ENCODE measurements around the gene OR10AD1. TPM values are rescaled to one million over a fixed set of nuclear protein-coding genes. Genes with fewer than 3 reads are reported as not detected.
"Not testable (repeated sequence)": the region's sequence is repeated elsewhere in the genome, so short reads cannot be mapped to it uniquely, and the experiment has no call there.

Gene OR10AD1
- total RNA-seq, 4 donors from 2014 or later, result not detected

GRCh38 chr12:48160046-48160445 lies 43.0 kb downstream of the OR10AD1 start:
- Histone ChIP-seq H3K4me1 (peaks cover 0 to 10% (median 3%) of the 10 kb centered on the region in 4 donors), H3K36me3 (no peaks in the 10 kb centered on the region), H3K27me3 (no peaks in the 10 kb centered on the region), H3K4me3 (no peak overlapping the region), H3K27ac (no peak overlapping the region), H3K9me3 (no peaks in the 10 kb centered on the region)
- no peak for DNase-seq
- TF ChIP-seq CTCF (IDR thresholded peaks at IDR 0.05), result no peak
- no peak for TF ChIP-seq POLR2A (IDR thresholded peaks at IDR 0.05)

- H3K36me3 ChIP-seq, result peaks cover 0 to 9% (median 0%) of the 10 kb centered on the region in 3 donors
- H3K4me3 ChIP-seq, result peak overlapping the region; percentile 60 to 95 (median 84)
- peak overlapping the region; percentile 82 to 89 (median 88) for H3K27ac ChIP-seq
- peaks cover 0 to 10% (median 3%) of the 10 kb centered on the region in 4 donors for H3K4me1 ChIP-seq
- H3K9me3 ChIP-seq, result no peaks in the 10 kb centered on the region
- no peak for DNase-seq
- TF ChIP-seq CTCF (IDR thresholded peaks at IDR 0.05) (no peak), POLR2A (IDR thresholded peaks at IDR 0.05) (no peak)
- H3K27me3 ChIP-seq, result no peaks in the 10 kb centered on the region
Measured at GRCh38 chr12:48157889-48158370, 45.2 kb downstream of the OR10AD1 start.

GRCh38 chr12:48157018-48157888 lies 45.8 kb downstream of the OR10AD1 start, which contains the start of gene ASB8:
ASB8 (minus strand) TSS chr12:48157515; CDS start chr12:48153496, 4,019 bp downstream.
- Histone ChIP-seq H3K27me3 (no peaks in the 10 kb centered on the region), H3K36me3 (peaks cover 0 to 16% (median 0%) of the 10 kb centered on the region in 3 donors), H3K27ac (peak within 1 kb of the TSS; percentile 82 to 89 (median 88)), H3K4me3 (peak within 1 kb of the TSS; percentile 60 to 95 (median 84)), H3K4me1 (peaks cover 0 to 10% (median 3%) of the 10 kb centered on the region in 4 donors), H3K9me3 (no peaks in the 10 kb centered on the region)
- DNase-seq, result peak; percentile 98 to 100 (median 99)
- peak; percentile 27 to 47 for TF ChIP-seq POLR2A (IDR thresholded peaks at IDR 0.05)
- peak in 5 of 6 experiments; percentile 39 to 69 (median 59) for TF ChIP-seq CTCF (IDR thresholded peaks at IDR 0.05)

- H3K27me3 ChIP-seq, result no peaks in the 10 kb centered on the region
- DNase-seq, result no peak
- peaks cover 0 to 10% (median 3%) of the 10 kb centered on the region in 4 donors for H3K4me1 ChIP-seq
- TF ChIP-seq POLR2A (IDR thresholded peaks at IDR 0.05), result no peak
- TF ChIP-seq CTCF (IDR thresholded peaks at IDR 0.05), result no peak
- H3K36me3 ChIP-seq, result peaks cover 0 to 22% (median 0%) of the 10 kb centered on the region in 3 donors
- peak overlapping the region; percentile 60 to 95 (median 84) for H3K4me3 ChIP-seq
- no peaks in the 10 kb centered on the region for H3K9me3 ChIP-seq
- H3K27ac ChIP-seq, result peak overlapping the region; percentile 82 to 89 (median 88)
Measured at GRCh38 chr12:48156652-48157017, 46.5 kb downstream of the OR10AD1 start.

GRCh38 chr12:48155786-48156185 lies 47.3 kb downstream of the OR10AD1 start:
- not testable (repeated sequence) for H3K4me1 ChIP-seq, H3K9me3 ChIP-seq, H3K27me3 ChIP-seq, DNase-seq, H3K27ac ChIP-seq, H3K4me3 ChIP-seq
- H3K36me3 ChIP-seq, result peaks cover 0 to 31% (median 0%) of the 10 kb centered on the region in 3 donors

Other genes starting within 250 kb of the OR10AD1 start
- gene TMEM106C, start 239.7 kb downstream of the OR10AD1 start, total RNA-seq, result 100 to 1,000 TPM in 3 of 4 donors, 10 to 100 TPM in 1; 80.9 to 326 (median 241) TPM
- 1 to 10 TPM in 1 of 4 donors, under 1 TPM in 2, not detected in 1; 0.18 to 6.6 (median 0.27) TPM for gene COL2A1, start 198.8 kb downstream of the OR10AD1 start, total RNA-seq
- 10 to 100 TPM; 11.0 to 37.1 (median 16.9) TPM for gene SENP1, start 97.2 kb downstream of the OR10AD1 start, total RNA-seq
- gene PFKM, start 83.9 kb downstream of the OR10AD1 start, total RNA-seq, result 10 to 100 TPM in 3 of 4 donors, 1 to 10 TPM in 1; 10.0 to 38.0 (median 27.0) TPM
- gene ASB8, start 45.8 kb downstream of the OR10AD1 start, total RNA-seq, result 10 to 100 TPM; 16.5 to 40.8 (median 33.7) TPM
- under 1 TPM in 1 of 4 donors, not detected in 3; 0.40 TPM for gene CCDC184, start 19.6 kb downstream of the OR10AD1 start, total RNA-seq
- 10 to 100 TPM; 11.7 to 50.3 (median 17.0) TPM for gene ZNF641, start 147.6 kb upstream of the OR10AD1 start, total RNA-seq

Measured in Peyer's patch (tissue), 4 donors.